K562 (cell line): Measurements from ENCODE around the gene ERBB4. TPM values are rescaled to one million over a fixed set of nuclear protein-coding genes. Genes with fewer than 3 reads are reported as not detected.

ENCODE experiments used
- ATAC-seq: fragments of 200-7000 bp; cut with Tn5 transposase; 3 replicates; pipeline ENCODE4 v1.9.1; 2020; ENCODE audit warnings: moderate library complexity
- BruUV-seq: library from RNA; stranded (reverse); fragments of 400-500 nt; replicated peaks from 2 replicates; lab custom pipeline; 2021; lab: Mats Ljungman, UMichigan
- CTCF ChIA-PET: fragments of 300-600 bp; formaldehyde crosslinking; extraction: SDS; loops from one replicate; lab custom pipeline; 2021; ENCODE audit warnings: low intra/inter-chr PET ratio; lab: Yijun Ruan, JAX
- POLR2A ChIA-PET: fragments of 300-600, 350-650 bp; sonication (Branson Sonifier 250); formaldehyde crosslinking; extraction: SDS; loops from one replicate; lab custom pipeline; 2021; ENCODE audit warnings: antibody characterized with exemption, inconsistent platforms; lab: Yijun Ruan, JAX
- DNase-seq, 4 experiments: peaks; one replicate each; pipeline versions ENCODE4 v3.0.0 to v3.0.0-alpha.2; 2011 to 2018; ENCODE audit warnings: low spot score in 3 of 4, mixed read lengths in 3 of 4; ENCODE audit errors: extremely low read depth in 1 of 4
- FAIRE-seq: peaks from 2 replicates; lab custom pipeline; 2011; peaks lifted over from hg19 to GRCh38; lab: Jason Lieb, UNC
- H2AFZ ChIP-seq: 2 replicates; pipeline ENCODE4 v1.6.0; 2011; ENCODE audit warnings: low read depth, low read length, control low read depth, inconsistent platforms
- H3K27ac ChIP-seq: fragments of 200-600 bp; 3 replicates; pipeline ENCODE4 v1.8.0; 2011; ENCODE audit warnings: low read depth, mild to moderate bottlenecking, control low read depth, inconsistent platforms, low read length, moderate library complexity, mixed read lengths; ENCODE audit errors: extremely low read depth
- H3K27me3 ChIP-seq, 2 experiments: fragments of 300-600 bp in 1 of 2; 2 replicates in 1 of 2; 3 replicates in 1 of 2; pipeline versions ENCODE4 v1.6.0 to v1.8.0; 2011; ENCODE audit warnings: inconsistent platforms in 2 of 2, low read length in 2 of 2, mild to moderate bottlenecking in 1 of 2, mixed read lengths in 1 of 2, moderate library complexity in 1 of 2; ENCODE audit not compliant: control insufficient read depth in 2 of 2, insufficient read depth in 2 of 2
- H3K36me3 ChIP-seq: fragments of 300-600 bp; 3 replicates; pipeline ENCODE4 v1.8.0; 2011; ENCODE audit warnings: mild to moderate bottlenecking, low read length, inconsistent platforms; ENCODE audit not compliant: control insufficient read depth, insufficient read depth
- H3K4me1 ChIP-seq, 2 experiments: fragments of 200-600 bp in 1 of 2; replicated peaks in 1 of 2; 2 replicates in 1 of 2; 3 replicates in 1 of 2; pipeline versions ENCODE4 v1.5.1 to v1.8.0; 2011; ENCODE audit warnings: inconsistent platforms in 2 of 2, low read length in 2 of 2, mild to moderate bottlenecking in 1 of 2, mixed read lengths in 1 of 2, moderate library complexity in 1 of 2; ENCODE audit not compliant: control insufficient read depth in 2 of 2, insufficient read depth in 2 of 2
- H3K4me2 ChIP-seq: 2 replicates; pipeline ENCODE4 v1.6.1; 2011; ENCODE audit warnings: low read length, control low read depth, inconsistent platforms, mixed read lengths; ENCODE audit not compliant: insufficient read depth
- H3K4me3 ChIP-seq: fragments of 200-600 bp; sonication (generic), shearing (Covaris generic); 2 replicates; pipeline ENCODE4 v1.5.1; 2016; ENCODE audit warnings: control low read depth, inconsistent platforms
- H3K79me2 ChIP-seq: fragments of 200-600 bp; 3 replicates; pipeline ENCODE4 v1.8.0; 2011; ENCODE audit warnings: low read length, inconsistent platforms; ENCODE audit not compliant: control insufficient read depth, insufficient read depth
- H3K9ac ChIP-seq, 2 experiments: 2 replicates each; pipeline versions ENCODE4 v1.6.0 to v1.6.1; 2011; ENCODE audit warnings: low read depth in 2 of 2, low read length in 2 of 2, control low read depth in 1 of 2, inconsistent platforms in 1 of 2, mild to moderate bottlenecking in 1 of 2, mixed read lengths in 1 of 2; ENCODE audit not compliant: insufficient read depth in 1 of 2
- H3K9me1 ChIP-seq: one replicate; pipeline ENCODE4 v1.6.0; 2011; ENCODE audit warnings: inconsistent platforms, mild to moderate bottlenecking, low read length, moderate library complexity; ENCODE audit not compliant: control insufficient read depth, insufficient read depth
- H3K9me3 ChIP-seq: replicated peaks from 2 replicates; pipeline ENCODE4 v1.5.1; 2011; ENCODE audit warnings: low read depth, low read length, inconsistent platforms; ENCODE audit not compliant: control insufficient read depth, insufficient read depth
- H4K20me1 ChIP-seq: replicated peaks from 2 replicates; pipeline ENCODE4 v1.6.1; 2011; ENCODE audit warnings: low read length, inconsistent platforms, mixed read lengths; ENCODE audit not compliant: control insufficient read depth, insufficient read depth
- ARHGAP35 ChIP-seq: fragments of 450-650 bp; IDR thresholded peaks from 2 replicates; pipeline ENCODE4 v1.6.1; 2018; ENCODE audit not compliant: partially characterized antibody
- FOXA1 ChIP-seq: fragments of 450-650 bp; IDR thresholded peaks from 2 replicates; pipeline ENCODE4 v1.6.1; 2016; ENCODE audit warnings: mild to moderate bottlenecking, borderline replicate concordance
- MEF2A ChIP-seq: IDR thresholded peaks from 2 replicates; pipeline ENCODE4 v1.6.1; 2011; ENCODE audit warnings: low read depth, mild to moderate bottlenecking, low read length, moderate library complexity; ENCODE audit not compliant: control insufficient read depth
- MTA1 ChIP-seq: fragments of 450-650 bp; IDR thresholded peaks from 2 replicates; pipeline ENCODE4 v1.6.1; 2017; ENCODE audit warnings: borderline replicate concordance
- NCOR1 ChIP-seq: fragments of 450-650 bp; IDR thresholded peaks from 2 replicates; pipeline ENCODE4 v1.6.1; 2016; ENCODE audit warnings: mild to moderate bottlenecking, moderate library complexity
- POLR3G ChIP-seq: IDR thresholded peaks from 2 replicates; pipeline ENCODE4 v1.6.1; 2011; ENCODE audit not compliant: insufficient read length, insufficient replicate concordance; ENCODE audit errors: extremely low read depth
- POU5F1 ChIP-seq: fragments of 150-350 bp; IDR thresholded peaks from 2 replicates; pipeline ENCODE4 v1.6.1; 2014; ENCODE audit warnings: borderline replicate concordance, low read length, low read depth, mild to moderate bottlenecking; ENCODE audit not compliant: partially characterized antibody
- TEAD2 ChIP-seq: fragments of 450-650 bp; IDR thresholded peaks from 2 replicates; pipeline ENCODE4 v1.6.1; 2016; ENCODE audit warnings: missing genetic modification characterization, control low read depth, missing compliant biosample characterization
- ZNF212 ChIP-seq: fragments of 450-650 bp; formaldehyde crosslinking; IDR thresholded peaks from 2 replicates; pipeline ENCODE4 v1.4.0; 2020; ENCODE audit warnings: mild to moderate bottlenecking
- ZNF3 ChIP-seq: fragments of 250-450 bp; sonication (Bioruptor Pico); IDR thresholded peaks from 2 replicates; pipeline ENCODE4 v1.5.0; 2021; ENCODE audit warnings: mild to moderate bottlenecking, moderate library complexity
- ZNF584 ChIP-seq: fragments of 200-800 bp; sonication (Bioruptor generic); IDR thresholded peaks from 2 replicates; pipeline ENCODE4 v1.6.1; 2016; ENCODE audit warnings: low read depth, mild to moderate bottlenecking, missing genetic modification characterization, missing compliant biosample characterization
- WGBS: fragments of 100-300 bp; shearing (Covaris generic); methylation state at CpG from one replicate; pipeline ENCODE4 v1.1.6; 2016; ENCODE audit warnings: low coverage, mixed read lengths; ENCODE audit not compliant: insufficient coverage; ENCODE audit errors: missing lambda C conversion rate; 5-methylcytosine and 5-hydroxymethylcytosine counted together
- in situ Hi-C: fragments of 300-500 bp; cut with MboI; formaldehyde crosslinking; loops from 4 replicates; pipeline ENCODE4 v1.15.0; 2018; ENCODE audit warnings: inconsistent platforms, mixed read lengths
- intact Hi-C: fragments of 100-400 bp; cut with micrococcal nuclease; formaldehyde crosslinking; loops from 2 replicates; pipeline ENCODE4 v1.14.2; 2022
- polyA plus RNA-seq, 8 experiments: library from polyadenylated mRNA; depleted of rRNA in 4 of 8; stranded (reverse) in 5 of 8; unstranded in 3 of 8; fragments of >200 nt; fragmentation: Nextera tagmentation in 2 of 8; fragmentation: Illumina TruSeq in 1 of 8; extraction: Ambion mirVana in 2 of 8; extraction: Trizol in 1 of 8; gene quantifications; 2 replicates each; pipeline versions ENCODE4 v1.2.1 to v1.2.3, GENCODE V29; 2011 to 2014; ENCODE audit warnings: inconsistent platforms in 1 of 8, missing spikeins in 1 of 8
- total RNA-seq, 7 experiments: library from RNA; depleted of rRNA in 6 of 7; stranded (reverse); fragments of >200 nt in 6 of 7; fragmentation: Illumina TruSeq in 2 of 7; extraction: Trizol in 2 of 7; gene quantifications; 2 replicates each; pipeline versions ENCODE4 v1.2.1 to v1.2.3, GENCODE V29; 2011 to 2021; ENCODE audit warnings: low replicate concordance in 1 of 7
- TF ChIP-seq, protein P1 (sequence below): fragments of 250-450 bp; sonication (Bioruptor Pico); IDR thresholded peaks from 2 replicates; pipeline ENCODE4 v1.5.1; 2021; ENCODE audit warnings: mild to moderate bottlenecking
- TF ChIP-seq, protein P2 (sequence below): sonication (generic); formaldehyde crosslinking; IDR thresholded peaks from 2 replicates; pipeline ENCODE4 v1.8.0; 2022; ENCODE audit warnings: mild to moderate bottlenecking, missing genetic modification reagents, borderline replicate concordance
- TF ChIP-seq, protein P3 (sequence below): fragments of 450-650 bp; IDR thresholded peaks from 2 replicates; pipeline ENCODE4 v1.7.0; 2016; ENCODE audit warnings: borderline replicate concordance
- TF ChIP-seq, protein P4 (sequence below): fragments of 450-650 bp; formaldehyde crosslinking; IDR thresholded peaks from 2 replicates; pipeline ENCODE4 v1.4.0; 2020; ENCODE audit warnings: mild to moderate bottlenecking, moderate library complexity

ERBB4 gene
- total and polyA plus RNA-seq, 9 of the 15 experiments (the other 6 are each of a cell fraction or from before 2014, with no cell fraction given): not detected

DNA sequence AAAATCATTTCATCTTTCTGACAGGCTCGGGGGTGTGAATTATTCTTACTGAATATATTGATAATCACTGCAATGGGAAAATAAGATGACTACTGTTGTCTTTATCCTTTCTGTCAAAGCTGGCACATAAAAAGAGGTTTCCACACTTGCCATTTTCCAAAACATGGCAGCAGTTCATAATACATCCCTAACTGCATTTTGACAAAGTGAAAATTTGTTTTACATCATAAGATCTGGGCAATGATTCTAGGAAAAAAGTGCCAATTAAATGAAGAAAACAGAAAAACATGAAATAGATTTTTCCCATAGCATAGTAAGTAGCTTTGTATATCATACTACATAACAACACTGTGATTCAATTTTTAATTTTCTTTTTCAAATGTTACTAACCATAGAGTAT lies 65.4 kb downstream of the ERBB4 start:
- H3K4me3 ChIP-seq: no peak overlapping the region
- H3K4me1 ChIP-seq: no peaks in the 10 kb centered on the region
- H4K20me1 ChIP-seq: no peaks in the 10 kb centered on the region
- ChIA-PET POLR2A (no interaction called here), CTCF (no interaction called here)
- no peak overlapping the region for H2AFZ ChIP-seq
- no peaks in the 10 kb centered on the region for H3K36me3 ChIP-seq
- no peaks in the 10 kb centered on the region for H3K27me3 ChIP-seq
- no peak for ATAC-seq
- WGBS: 9% methylated on average over 1 of the region's 1 CpG
- in situ Hi-C loops: no loop called here
- intact Hi-C loops: no loop called here
- H3K27ac ChIP-seq: no peak overlapping the region
- BruUV-seq: no TSS peak
- no peaks in the 10 kb centered on the region for H3K9me1 ChIP-seq
- H3K79me2 ChIP-seq: no peaks in the 10 kb centered on the region
- no peak overlapping the region for H3K9ac ChIP-seq
- FAIRE-seq: no peak
- no peak for DNase-seq
- no peaks in the 10 kb centered on the region for H3K9me3 ChIP-seq
- no peak overlapping the region for H3K4me2 ChIP-seq
- TF ChIP-seq, protein P1, sequence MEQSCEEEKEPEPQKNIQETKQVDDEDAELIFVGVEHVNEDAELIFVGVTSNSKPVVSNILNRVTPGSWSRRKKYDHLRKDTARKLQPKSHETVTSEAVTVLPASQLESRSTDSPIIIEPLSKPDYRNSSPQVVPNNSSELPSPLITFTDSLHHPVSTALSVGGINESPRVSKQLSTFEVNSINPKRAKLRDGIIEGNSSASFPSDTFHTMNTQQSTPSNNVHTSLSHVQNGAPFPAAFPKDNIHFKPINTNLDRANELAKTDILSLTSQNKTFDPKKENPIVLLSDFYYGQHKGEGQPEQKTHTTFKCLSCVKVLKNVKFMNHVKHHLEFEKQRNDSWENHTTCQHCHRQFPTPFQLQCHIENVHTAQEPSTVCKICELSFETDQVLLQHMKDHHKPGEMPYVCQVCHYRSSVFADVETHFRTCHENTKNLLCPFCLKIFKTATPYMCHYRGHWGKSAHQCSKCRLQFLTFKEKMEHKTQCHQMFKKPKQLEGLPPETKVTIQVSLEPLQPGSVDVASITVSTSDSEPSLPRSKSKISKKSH (CRISPR knock-in tag): no peak
- TF ChIP-seq MTA1: no peak
- TF ChIP-seq, protein P2, sequence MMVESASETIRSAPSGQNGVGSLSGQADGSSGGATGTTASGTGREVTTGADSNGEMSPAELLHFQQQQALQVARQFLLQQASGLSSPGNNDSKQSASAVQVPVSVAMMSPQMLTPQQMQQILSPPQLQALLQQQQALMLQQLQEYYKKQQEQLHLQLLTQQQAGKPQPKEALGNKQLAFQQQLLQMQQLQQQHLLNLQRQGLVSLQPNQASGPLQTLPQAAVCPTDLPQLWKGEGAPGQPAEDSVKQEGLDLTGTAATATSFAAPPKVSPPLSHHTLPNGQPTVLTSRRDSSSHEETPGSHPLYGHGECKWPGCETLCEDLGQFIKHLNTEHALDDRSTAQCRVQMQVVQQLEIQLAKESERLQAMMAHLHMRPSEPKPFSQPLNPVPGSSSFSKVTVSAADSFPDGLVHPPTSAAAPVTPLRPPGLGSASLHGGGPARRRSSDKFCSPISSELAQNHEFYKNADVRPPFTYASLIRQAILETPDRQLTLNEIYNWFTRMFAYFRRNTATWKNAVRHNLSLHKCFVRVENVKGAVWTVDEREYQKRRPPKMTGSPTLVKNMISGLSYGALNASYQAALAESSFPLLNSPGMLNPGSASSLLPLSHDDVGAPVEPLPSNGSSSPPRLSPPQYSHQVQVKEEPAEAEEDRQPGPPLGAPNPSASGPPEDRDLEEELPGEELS (CRISPR knock-in tag): no peak
- TF ChIP-seq, protein P3, sequence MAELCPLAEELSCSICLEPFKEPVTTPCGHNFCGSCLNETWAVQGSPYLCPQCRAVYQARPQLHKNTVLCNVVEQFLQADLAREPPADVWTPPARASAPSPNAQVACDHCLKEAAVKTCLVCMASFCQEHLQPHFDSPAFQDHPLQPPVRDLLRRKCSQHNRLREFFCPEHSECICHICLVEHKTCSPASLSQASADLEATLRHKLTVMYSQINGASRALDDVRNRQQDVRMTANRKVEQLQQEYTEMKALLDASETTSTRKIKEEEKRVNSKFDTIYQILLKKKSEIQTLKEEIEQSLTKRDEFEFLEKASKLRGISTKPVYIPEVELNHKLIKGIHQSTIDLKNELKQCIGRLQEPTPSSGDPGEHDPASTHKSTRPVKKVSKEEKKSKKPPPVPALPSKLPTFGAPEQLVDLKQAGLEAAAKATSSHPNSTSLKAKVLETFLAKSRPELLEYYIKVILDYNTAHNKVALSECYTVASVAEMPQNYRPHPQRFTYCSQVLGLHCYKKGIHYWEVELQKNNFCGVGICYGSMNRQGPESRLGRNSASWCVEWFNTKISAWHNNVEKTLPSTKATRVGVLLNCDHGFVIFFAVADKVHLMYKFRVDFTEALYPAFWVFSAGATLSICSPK: no peak
- TF ChIP-seq ZNF584: no peak
- TF ChIP-seq FOXA1: no peak
- TF ChIP-seq NCOR1: no peak
- no peak for TF ChIP-seq ARHGAP35
- TF ChIP-seq POLR3G: no peak
- no peak for TF ChIP-seq ZNF3 (CRISPR knock-in tag)
- TF ChIP-seq, protein P4, sequence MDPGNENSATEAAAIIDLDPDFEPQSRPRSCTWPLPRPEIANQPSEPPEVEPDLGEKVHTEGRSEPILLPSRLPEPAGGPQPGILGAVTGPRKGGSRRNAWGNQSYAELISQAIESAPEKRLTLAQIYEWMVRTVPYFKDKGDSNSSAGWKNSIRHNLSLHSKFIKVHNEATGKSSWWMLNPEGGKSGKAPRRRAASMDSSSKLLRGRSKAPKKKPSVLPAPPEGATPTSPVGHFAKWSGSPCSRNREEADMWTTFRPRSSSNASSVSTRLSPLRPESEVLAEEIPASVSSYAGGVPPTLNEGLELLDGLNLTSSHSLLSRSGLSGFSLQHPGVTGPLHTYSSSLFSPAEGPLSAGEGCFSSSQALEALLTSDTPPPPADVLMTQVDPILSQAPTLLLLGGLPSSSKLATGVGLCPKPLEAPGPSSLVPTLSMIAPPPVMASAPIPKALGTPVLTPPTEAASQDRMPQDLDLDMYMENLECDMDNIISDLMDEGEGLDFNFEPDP (CRISPR knock-in tag): no peak
- TF ChIP-seq ZNF212 (CRISPR knock-in tag): no peak
- no peak for TF ChIP-seq MEF2A
- no peak for TF ChIP-seq POU5F1
- no peak for TF ChIP-seq TEAD2 (tag)
